NOMO-1 treated with dmso at 0.1 percent for 144 hours (cell line): ENCODE data around the gene PLCB2.

ENCODE experiments used
- DNase-seq: peaks from one replicate; lab custom pipeline; 2025; ENCODE audit not compliant: unreplicated experiment; lab: John Stamatoyannopoulos, UW

The PLCB2 gene

DNA sequence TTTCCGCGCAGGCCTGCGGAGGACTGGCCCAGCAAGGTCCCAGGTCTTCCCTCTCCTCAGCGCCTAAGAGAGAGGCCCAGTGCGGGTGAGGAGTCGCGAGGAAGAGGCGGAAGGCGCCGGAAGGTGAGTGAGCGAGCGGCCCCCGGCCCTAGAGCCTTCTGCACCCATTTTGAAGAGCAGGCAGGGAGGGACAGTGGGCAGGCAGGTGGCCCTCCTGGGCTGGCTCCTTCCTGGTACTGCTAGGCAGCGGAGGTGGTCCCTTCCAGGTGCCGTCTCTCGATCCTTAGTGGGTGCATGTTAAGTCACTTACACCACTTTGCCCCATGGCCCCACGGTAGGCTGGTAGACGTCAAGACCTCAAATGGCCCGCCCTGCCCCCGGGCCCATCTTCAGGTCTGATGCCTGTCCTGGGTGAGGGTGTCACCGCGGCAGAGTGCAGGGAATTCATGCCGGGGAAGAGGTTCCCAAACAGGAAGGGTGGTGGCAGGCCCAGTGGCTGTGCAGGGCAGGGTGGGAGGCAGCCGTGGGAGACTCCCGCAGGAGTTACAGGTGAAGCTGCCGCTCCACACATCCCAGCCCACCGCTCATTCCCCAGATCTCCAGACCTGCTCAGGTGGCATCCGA is 54.5 kb downstream of the PLCB2 start:
- DNase-seq, result no peak

DNA sequence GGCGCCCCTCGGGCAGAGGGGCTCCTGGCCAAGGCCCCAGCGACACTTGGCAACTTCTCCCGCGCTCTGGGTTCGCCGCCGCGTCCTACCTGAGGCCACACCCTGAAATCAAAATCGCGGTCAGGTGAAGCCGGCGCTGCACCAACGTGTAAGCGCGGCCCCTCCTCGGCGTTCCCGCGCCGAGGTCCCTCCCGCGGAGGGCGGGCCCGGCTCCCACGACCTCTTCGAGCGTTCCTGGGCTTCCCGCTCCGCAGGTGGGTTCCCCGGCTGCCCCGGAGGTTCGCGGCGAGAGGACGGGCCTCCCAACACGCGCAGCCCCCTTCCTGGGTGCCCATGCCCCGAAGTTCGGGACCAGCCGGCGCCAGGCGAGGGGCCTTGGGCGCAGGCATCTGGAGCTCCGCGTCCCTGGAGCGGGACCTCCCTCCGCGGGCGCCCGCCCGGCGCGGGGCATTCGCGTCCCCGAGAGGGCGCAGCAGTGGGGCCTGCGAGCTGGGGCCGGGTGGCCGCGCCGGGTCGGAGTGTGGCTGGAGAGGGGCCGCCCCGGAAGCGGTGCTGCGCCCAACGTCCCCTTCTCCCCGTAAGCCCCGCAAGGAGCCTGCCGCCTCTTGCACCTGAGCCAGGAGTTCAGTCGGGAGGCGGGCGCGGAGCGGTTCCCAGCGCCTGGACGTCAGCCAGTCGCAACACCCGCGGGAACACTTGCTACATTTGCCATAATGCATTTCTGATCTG is 55.1 kb downstream of the PLCB2 start:
- DNase-seq, result no peak

DNA sequence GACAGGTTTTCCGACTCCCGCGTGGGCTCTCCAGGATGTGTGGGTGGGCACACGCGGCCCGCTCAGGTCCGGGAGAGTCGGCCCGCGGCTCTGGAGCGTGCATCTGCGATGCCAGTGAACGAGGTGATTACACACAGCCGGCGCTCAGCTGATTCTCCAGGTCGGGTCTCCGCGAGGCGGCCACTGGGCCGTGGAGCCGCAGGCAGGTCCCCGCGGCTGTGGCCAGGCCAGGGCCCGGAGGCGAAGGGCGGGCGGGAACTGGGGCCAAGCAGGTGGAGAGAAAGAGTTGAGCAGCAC is 55.6 kb downstream of the PLCB2 start:
- DNase-seq, result no peak

DNA sequence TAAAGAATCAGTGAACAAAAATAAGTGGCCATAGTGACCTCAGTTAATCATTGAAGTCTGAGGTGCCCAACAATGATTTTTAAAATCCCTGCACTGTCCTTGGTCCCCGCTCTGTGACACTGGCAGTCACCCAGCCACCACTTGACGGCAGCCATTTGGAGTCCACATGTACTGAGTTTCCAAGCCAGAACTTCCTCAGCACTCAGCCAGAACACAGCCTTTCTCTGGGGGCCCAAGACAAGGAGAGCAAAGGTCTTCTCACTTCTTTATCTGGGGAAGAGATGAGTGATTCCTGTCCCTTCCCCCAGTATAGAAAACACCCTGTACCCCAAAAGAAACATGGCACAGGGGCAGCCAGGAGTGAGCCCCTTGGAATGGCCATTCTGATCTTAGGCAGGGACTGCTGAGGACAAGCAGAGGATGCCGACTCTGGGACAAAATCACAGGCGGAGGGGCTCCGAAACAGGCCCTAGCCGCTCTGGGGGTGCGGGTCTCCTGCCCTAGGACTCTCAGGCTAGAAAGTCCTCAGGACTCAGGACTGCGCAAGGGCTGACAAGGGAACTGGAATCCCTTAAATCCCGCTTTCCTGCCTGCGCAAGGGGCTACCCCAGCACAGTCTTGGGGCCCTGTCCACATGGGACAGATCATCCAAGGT is 56.1 kb downstream of the PLCB2 start:
- no peak for DNase-seq

DNA sequence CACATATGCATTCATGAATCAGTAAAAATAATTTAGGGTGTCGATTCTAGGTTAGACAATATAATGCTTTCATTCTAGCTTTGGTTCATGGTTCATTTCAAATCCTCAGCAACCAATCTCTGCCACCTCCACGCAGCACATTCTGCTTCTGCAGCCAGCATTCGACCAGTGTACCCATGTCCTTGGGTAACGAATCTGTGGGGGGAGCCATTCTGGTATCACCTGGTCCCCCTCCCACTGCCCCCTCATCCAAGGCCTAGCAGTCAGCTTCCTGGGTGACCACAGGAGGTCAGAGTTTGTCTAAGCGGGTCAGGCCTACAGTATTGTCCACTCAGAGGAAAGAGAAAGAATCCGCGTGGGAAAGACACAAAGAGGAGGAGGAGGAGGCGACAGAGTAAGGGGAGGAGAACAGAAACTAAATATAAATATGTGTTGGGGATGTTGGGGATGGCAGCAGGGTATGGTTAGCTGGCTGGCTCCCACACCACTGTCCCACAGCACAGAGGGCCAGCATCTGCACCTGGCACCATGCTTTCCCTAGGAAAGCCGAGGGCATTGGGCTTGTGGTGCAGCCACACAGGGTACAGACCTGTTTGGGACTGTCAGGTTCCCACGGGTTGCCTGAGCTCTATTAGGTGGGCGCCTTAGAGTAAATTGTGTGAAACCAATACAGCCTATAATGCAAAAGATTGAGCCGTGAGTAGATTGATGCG is 56.8 kb downstream of the PLCB2 start:
- DNase-seq, result no peak

DNA sequence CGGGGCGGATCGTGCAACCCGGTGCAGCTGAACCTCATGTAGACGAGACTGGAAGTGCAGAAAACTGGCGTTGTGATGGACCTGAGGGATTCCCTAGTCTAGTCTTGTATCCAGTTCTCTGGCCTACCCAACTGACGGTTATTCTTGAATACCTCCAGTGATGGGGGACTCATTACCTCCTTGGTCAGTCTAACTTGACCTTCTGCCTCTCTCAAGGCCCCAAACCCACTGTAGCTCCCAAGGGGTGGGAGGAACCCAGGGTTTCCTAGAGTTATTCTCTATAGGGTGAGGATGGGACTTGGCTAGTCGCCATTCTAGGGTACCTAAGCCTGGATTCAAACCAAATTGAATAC is 57.5 kb downstream of the PLCB2 start:
- no peak for DNase-seq

DNA sequence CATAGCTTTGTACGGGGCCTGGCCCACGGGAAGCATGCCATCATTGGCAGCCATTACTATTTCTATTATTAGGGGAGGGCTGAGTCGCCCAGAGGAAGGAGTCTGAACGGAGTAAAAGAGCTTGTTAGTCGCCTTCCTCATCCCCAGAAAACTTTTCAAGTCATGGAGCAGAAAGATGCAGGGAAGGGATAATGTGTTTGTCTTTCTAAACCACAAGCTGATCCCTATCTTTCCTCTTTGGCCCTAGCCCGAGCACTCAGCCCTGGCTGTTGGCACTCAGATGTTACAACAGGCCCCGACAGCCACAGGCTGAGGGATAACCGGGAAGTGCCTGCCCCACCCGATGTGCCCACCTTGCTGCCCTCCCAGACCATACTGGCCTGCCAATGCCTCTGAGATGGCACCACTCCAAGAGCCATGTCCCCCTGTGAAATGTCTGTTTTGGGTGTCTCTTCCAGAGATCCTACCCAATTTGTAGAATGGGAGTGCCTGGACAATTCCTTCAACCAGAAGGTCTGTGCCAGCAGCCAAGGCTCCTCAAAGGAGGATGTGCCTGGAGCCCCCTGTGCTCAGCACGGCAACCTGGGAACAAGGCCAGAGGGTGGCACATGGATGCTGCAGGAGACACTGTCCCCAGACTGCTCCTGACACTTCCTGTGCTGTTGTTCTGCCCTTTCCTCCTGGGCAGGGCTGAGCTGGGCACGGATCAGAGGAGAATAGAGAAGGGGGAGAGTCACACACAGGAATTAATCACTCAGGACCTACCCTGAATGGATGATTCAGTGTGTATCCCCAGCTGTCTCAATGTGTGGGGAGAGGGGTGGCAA is 58.0 kb downstream of the PLCB2 start:
- DNase-seq, result no peak

DNA sequence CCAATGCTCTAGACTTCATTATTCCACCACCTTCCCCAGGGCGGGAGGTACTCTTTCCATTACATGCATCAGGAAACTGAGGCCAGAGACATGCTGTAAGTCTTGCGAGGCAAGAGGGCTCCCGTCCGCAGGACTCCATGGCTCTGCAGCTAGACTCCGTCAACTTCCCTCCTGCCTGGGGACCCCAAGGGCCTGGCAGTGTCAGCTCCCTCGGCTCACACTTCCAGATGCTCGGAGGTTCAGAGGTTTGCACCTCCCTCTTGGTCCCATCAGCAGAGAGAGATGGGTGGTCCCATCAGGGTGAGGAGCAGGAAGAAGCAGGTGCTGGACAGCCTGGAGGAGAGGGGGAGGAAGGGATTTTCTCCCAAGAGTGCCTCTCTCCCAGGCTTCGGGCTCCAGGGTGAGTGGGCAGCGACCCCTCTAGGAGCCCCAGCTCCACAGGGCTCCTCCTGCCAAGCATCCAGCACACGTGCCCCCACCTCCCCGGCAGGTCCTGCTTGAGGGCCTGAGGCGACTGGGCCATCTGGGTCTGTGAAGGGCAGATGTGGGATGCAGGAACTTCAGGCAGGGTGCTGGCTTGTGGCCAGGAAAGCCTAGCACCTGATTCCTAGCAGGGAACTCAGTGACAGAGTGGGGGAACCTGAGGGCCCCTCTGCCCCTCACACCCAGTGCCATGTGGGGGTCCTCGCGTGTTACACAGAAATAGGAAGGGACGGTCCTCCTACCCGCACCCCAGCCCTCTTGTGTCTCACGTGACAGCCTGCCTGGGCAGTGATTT is 59.5 kb downstream of the PLCB2 start:
- no peak for DNase-seq

DNA sequence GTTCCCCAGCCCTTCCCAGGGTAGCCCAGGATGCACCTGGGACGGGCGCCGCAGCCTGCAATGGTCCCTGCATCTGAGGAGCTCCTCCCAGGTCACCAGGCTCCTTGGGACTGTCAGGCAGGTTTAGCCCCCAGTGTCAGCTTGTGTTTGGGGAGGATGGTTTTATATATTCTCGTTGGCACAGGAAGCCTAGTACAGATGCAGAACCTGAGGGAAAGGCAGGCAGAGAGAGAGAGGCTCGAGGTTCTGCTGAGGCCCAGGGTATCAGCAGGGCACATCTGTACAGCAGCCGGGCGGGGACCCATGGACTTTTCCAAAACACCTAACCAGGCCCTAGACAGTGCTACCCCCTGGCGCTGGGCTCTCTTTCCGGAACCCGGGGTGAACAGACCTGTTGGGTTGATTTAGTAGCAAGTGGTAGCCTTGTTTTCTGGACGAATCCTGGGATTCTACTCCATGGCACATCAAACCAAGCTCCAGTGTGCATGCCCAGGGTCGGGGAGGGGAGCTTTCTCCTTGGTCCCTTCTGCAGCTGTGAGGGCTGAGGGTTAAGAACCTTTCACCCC is 60.2 kb downstream of the PLCB2 start:
- no peak for DNase-seq

DNA sequence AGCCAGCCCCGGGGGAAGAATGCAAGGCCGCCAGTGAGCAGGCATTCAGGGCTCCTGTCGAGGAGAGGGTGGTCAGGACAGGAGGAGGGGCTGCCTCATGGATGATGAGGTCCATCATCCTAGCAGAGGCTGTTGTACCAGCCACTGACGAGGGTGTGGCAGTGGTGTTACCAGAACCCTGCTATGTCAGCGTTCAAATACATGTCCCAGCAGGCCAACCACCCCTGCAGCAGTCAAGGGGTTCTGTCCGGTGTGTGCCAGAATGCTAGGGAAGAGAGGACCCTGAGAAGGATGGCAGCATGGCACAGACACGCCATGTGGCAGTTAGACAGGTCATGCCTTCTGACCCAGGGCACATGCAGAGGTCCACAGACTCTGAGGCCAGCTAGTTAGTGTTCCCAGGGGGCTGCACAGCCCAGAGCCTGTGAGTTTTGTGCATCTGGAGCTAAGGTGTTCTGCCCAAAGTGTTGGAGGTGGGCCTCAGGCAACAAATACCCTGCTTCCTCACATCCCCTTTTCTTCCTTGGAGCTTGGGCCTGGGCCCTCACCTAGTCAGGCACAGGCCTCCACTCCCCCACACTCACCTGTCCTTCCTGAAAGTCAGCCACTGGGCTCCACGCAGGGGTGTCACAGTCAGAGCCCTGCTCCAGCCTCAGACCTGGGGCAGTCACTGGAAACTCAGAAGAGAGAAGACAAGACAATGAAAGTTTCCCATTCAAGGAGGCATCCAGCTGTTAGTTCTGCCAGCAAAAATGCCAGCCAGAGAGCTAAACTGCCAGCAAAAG is 61.0 kb downstream of the PLCB2 start:
- no peak for DNase-seq

DNA sequence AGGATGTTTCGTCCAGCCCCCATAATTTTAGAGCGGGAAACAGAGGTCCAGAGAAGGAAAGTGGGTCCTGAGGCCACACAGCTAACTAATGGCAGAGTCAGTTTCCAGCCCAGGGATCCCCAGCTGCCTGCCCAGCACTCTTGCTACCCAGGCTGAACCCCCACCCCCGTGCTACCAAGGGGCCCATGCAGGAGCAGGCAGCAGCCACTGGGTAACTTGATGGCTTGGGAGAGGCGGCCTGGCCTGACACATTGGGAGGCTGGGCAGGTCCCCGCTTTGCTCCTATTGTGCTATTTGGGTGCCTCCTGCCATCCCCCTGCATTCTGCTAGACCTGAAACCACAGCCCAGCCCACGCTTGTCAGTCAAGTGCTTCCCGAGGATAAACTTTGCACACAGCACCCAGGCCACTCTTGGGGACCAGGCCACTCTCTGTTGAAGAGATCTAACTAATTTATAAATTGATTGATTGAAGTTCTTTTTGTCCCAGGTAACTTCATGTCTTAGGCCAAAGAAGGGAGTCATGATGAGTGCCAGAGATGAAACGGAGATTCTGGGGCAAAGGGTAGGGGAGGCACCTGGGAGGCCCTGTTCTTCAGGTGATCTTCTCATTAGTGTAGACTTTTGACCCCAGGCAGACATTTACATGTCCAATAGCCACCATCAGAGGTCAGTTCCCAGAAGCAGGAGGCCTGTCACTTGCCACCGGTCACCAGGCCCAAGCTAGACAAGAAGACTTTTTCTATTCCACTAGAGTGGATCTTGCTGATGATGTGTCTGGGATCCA is 61.9 kb downstream of the PLCB2 start:
- DNase-seq, result no peak

DNA sequence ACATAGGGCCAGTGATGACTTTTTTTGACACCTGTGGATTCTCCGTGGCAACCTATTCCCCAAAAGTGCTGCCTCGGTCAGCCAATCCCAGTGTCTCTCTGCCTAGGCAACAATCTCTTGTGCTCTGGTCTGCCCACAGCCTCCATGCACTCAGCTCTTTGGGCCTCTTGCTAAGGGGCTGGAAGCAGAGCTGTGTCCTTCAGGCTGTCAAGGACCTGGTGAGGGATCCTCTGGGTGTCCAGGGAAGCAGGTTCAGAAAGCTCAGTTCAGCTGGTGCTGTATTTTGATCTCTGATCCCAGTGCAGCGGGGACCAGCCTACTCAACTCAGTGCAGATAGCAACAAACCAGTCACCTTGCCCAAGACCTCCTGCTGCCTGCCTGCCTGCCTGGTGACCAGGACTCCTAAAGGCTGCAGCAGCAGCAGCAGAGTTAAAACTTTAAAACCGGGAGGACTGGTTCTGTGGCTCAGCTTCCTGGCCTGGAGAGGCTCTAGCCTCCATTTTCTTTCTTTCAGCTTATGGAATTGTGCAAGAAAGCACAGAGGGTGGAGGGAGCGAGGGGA is 62.7 kb downstream of the PLCB2 start:
- no peak for DNase-seq

DNA sequence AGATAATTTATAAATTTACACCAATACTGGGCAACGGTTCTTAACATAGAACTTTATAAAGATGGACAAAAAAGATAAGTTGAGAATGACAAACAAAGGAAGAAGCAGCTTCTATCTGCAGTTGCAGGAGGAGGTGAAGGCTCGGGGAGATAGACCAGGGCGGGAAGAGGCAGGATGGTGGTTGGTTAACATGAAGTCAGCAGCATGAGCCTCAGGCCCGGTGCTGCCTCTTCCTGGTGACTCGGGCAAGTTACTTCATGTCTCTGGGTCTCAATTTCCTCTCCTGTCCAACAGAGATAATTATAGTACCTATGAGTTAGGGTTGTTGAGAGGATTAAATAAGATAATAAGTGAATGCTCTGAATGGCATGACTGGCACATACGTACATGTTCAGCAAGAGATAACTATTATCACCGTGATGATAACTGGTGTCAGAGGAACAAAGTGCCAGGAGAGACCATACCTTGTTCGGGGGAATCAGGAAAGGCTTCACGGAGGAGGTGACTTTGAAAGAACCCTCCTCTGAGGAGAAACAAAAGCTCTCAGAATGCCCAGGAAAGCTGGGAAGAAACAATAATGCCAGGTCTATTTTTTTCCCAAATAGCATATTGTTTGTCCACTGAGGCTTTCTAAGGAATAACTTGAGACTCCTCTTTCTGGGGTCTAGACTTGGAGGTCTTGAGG is 64.5 kb downstream of the PLCB2 start:
- no peak for DNase-seq

DNA sequence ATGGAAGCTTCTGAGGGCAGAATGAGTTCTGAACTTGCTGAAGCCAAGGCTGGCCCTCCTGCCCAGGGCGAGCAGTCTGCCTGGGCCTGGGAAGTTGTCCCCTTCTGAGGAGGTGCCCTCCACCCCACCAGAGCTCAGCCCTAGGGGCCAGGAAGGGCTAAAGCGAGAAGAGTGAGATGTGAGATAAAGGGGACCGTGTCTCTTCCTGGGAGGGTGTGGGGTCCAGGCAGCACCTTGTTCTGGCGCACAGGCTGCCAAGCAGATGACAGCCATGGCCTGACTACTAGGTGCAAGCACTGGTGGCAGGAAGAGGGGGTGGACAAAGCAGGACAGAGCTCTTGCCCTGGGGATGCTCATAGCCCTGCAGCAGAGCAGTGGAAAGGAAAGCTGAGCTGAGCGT is 65.1 kb downstream of the PLCB2 start:
- no peak for DNase-seq

DNA sequence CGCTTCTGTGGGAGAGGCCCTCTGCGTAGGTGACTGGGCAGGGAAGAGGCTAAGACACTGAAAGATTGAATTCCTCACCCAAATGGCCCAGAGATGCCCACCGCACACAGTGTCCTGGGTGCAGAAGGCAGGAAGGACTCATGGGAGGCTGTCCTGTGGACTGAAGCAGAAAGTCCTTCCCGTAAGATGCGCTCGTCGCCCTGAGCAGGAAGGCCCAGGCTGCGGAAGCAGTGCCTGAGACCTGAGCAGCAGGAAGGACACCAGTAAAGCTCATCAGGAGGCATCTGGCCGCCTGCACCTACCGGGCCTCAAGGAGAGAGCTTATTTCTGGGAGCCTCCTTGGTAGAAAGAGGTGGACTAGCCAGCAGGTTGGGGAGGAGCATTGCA is 65.5 kb downstream of the PLCB2 start:
- DNase-seq, result no peak

DNA sequence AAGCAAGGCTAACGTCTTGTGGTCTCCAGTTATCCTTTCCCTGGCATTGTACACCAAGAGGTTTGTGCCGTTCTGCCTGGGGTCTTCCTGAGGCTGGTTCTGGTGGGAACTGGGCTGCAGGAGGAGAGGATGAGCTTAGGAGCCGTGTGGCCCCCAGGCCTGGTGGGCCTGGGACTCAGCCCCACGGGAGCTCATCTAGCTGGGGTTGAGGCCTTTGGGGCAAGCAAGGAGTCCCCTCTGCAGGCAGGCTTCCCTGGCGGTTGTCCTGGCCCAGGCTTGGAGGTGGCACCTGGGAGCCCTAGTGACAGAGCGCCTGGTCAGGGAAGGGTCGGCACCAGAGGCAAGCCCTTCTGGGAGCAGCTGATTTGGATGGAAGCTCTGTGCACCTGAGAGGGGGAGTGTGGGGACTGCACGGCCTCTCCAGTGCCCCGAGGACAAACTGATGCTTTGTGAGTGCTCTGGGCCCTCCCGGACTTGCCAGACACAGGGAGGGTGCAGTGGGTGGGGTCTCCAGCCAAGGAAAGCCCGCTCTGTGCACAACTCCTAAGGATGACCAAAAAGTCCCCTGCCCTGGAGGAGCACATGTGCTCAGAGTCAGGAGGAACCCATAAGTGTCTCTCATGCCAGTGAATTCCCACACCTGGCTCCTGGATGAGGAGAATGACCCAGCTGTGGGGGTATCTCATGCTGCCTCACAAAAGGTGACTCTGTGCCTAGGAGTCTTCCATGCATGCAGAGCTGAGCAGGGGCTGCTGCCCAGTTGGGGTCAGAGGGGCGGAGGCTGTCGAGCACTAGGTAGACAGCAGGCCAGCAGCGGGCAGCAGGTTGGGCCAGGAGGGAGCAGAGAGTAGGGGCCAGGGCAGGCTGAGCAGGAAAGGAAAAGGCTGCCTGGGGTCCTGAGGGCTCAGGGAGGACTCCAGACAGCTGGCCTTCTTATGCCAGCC is 66.2 kb downstream of the PLCB2 start:
- DNase-seq, result no peak
